GM19099 (cell line): Measurements from ENCODE around the gene ADD3.
A peak's percentile ranks its signal among the peaks of the same experiment; 100 is the strongest.

Experiments
- POLR2A ChIP-seq: IDR thresholded peaks from 3 replicates; pipeline ENCODE4 v1.6.1; 2011; ENCODE audit warnings: low read depth; ENCODE audit not compliant: insufficient read length; ENCODE audit errors: extremely low read depth

ADD3 gene, protein sequence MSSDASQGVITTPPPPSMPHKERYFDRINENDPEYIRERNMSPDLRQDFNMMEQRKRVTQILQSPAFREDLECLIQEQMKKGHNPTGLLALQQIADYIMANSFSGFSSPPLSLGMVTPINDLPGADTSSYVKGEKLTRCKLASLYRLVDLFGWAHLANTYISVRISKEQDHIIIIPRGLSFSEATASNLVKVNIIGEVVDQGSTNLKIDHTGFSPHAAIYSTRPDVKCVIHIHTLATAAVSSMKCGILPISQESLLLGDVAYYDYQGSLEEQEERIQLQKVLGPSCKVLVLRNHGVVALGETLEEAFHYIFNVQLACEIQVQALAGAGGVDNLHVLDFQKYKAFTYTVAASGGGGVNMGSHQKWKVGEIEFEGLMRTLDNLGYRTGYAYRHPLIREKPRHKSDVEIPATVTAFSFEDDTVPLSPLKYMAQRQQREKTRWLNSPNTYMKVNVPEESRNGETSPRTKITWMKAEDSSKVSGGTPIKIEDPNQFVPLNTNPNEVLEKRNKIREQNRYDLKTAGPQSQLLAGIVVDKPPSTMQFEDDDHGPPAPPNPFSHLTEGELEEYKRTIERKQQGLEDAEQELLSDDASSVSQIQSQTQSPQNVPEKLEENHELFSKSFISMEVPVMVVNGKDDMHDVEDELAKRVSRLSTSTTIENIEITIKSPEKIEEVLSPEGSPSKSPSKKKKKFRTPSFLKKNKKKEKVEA

DNA sequence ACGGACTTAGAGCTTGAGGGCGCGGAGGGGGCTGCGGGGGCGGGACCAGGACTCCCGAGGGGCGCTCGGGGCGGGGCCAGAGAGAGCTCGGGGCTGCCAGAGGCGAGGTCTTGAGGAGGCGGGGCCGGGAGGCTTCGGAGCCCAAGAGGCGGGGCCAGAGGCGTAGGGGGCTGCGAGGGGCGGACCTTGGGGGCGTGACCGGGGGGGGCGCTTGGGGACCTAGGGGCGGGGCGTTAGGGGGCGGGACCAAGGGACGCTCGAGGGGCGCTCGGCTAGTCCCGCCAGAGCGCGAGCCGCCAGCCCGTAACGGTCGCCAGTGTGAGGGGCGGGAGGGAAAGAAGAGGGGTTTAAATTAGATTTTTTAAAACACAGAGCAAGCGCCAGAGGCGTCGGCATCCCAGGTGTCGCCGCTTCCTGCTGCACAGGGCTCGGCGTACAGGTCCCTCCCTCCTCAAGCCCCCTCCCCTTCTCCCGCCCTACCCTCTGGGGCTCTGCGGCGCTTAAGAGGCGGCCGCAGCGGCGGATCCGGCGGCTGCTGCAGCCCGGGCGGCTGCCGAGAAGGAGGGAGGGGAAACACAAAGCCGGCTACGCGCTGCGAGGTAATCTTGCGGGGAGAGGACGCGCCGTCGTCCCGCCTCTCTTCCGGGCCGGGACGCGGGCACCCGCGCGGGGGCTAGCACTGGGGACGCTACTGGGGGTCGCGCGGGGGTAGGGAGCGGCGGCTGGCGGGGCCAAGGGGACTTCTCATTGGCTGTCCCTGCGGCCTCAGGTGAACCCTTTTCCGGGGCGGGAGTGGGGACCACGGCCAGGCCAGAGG, at the start of gene ADD3:
ADD3 (plus strand) TSS at position 284 of the 817 bp plus-strand sequence. CDS start 92,670 bp downstream, outside the sequence.
- TF ChIP-seq POLR2A, result peak; percentile 80

DNA sequence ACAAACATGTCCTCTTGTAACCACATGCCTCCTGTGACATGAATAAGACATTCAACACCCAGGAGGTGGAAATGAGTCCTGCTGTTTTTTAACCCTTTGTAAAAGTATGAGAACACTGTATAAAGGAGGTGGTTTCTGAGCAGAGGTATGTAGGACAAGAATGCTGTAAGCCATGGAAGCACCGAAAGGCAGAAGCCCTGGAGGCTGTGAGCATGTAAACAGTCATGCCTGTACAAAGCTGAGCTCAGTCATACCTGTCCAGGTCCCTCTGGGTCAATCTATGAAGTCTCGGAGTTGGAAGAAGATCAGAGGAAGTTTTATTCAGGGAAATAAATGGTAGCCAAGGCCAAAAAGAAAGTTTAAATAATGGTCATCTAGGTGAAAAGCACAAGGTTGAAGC, 49.7 kb upstream of the ADD3 start:
- no peak for TF ChIP-seq POLR2A

DNA sequence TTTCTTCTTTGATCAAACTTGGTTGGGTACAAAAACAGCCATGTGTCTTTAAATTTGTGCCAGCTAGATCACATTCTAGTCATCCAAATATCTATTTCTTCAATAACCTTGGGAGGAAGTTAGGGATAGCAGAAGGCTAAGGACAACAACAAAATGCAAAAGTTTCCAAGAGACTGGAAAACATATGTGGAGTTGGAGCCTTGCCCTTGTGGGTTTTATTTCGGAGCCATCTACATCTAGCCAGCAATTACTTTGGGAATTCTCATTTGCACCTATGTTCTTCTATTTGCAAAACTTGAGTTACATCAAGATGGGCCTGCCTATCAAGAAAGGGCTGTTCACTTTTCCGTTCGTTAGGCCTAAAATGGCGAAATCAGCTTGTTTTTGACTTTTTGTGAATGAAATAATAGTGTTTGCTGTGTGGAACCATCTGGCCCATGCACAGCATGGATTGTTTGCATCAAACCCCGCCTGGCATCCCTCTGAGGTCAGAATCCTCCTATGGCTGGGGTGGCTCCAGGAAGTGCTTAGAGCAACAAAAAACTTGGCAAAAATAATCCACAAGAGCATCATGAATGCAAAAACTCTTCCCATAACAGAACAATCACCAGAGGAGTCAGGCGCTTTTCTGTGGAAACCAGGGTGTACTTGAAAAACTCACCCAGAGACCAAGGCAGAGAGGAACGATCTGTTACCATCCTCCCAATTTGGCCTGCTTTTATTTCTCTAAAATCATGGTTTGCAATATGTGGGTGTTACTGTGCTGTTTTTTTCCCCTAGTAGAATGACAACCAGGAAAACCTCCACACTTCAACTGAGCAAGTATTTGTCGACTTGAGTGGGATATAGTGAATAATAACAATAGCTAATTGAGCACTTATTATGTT, 48.3 kb upstream of the ADD3 start:
- TF ChIP-seq POLR2A, result no peak

DNA sequence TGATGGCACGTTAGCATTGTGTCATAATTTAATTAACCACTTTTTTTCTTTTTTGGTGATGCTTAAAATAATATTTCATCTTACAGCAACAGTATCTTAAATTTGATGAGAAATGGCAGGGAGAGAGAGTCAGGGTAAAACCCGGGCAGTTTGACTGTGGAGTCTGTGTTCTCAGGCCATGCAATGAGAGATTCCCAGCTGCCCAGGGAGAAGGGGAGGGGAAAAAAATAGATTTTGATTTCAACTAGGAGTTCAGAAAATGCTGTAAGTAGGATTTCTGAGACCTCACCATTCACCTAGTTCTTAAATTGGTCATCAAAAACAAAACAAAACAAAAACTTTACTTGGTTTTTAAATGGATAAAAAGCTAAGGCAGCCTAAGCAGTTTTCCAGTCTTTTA, 47.1 kb upstream of the ADD3 start:
- no peak for TF ChIP-seq POLR2A

DNA sequence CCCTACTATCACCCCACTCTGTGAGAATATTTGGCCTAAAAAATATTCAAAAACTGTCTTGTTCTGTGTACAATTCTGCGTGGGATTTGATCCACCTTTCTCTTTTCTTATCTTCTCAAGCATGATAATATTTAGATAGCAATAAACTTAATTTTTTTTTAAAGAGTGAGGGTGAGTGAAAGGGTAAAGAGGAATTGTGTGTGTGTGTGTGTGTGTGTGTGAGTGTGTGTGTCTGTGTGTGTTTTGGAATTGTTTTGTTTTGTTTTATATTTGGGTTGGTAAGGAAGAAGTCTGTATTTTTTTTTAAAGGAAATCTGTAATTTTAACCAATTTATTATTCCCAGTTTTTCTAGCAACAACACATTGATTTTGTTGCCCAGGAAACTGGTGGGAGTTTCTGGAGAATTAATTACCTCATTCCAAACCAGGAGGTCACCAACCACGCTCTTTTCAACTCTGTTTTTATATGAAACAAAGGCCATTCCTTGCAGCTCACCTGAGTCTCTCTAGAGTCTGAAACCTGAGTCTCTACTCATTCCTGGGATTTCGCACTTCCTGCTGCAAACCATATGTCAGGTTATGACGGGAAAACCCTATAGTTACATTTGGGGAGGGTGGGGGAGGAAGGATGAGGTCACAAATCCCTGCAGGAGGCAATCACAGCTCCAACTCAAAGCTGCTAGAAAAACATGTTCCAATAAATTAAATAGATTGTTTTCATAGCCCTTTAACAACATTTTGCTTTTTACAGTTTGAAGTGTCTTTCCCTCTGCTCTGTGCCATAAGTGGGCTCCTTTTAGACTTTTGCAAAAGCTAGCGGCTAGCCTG, 46.4 kb upstream of the ADD3 start:
- no peak for TF ChIP-seq POLR2A

DNA sequence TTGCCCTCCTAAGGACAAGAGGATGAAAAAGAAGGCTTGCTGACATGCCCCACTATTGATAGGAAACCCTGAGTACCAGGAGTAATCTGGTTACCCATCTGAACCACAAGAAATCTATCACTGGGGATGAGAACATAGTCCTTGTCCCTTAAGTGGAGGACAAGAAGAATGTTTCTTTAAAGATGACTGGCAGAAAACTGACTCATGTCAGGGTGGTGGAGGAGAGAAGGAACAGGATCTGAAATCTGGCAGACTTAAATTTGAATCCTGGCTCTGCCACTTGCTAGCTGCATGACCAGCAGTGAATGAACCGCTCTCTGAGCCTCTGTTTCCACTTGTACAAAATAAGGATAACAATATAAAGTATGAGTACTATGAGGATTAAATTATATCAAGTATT, 45.5 kb upstream of the ADD3 start:
- TF ChIP-seq POLR2A, result no peak

DNA sequence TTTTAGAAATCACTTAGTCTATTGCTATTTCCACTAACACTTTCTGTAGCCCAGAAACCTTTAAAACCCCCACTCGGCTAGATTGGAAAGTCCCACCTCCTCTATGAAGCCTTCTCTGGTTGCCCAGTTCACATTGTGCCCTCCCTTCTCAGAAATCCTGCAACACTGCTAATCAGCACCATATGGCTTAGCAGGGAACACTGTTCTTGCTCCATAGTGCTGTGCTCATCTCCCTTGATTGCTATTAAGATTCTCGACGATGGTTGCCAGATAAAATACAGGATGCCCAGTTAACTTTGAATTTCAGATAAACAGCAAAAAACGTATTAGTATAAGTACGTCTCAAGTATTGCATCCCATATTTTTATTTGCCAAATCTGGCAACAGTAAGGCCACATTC, 44.3 kb upstream of the ADD3 start:
- no peak for TF ChIP-seq POLR2A

DNA sequence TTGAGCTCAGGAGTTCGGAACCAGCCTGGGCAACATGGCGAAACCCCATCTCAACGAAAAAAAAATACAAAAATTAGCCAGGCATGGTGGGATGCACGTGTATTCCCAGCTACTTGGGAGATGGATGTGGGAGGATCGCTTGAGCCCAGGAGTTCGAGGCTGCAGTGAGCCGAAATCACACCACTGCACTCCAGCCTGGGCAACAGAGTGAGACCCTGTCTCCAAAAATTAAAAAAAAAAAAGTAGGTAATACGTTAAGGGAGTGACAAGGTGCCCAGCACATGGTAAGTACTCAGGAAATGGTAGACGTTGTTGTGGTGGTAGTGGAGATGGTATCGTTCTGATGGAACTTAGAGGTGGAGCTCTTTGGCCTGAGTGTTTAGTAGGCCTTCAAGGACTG, 43.5 kb upstream of the ADD3 start:
- no peak for TF ChIP-seq POLR2A

DNA sequence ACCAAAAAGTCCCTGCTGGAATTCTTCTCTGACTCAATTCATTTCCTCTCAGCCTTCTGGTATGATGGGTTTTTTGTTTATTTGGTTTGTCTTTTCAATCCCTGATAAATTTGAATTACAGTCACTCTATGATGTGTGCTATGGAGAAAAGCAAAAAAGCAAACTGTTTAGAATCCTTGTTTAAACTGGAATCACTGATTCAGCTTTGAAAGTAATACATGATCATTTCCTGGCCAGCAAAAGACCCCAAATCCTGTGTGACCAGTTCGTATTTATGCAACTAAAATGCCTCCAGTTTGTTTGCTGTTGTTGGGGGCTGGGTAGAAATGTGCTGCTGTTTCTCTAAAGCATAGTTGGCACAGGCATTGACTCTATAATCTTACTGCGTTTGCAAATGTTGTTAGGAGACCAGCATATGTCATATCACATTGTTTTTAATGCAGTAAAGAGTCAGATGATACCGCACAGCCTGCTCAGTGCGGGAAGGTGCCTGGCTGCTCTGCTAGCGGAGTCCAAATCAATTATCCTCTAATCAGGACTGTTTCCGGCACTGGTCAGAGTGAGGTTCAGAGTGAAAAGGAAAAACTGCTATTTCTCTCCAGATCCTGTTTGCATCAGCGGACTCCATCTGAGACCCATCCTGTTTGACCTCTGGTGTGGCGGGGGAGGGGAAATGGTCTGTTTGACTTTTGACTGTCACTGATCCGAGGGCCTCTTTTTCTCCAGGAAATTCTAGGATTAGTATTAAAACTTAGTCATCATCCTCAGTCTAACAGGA, 40.6 kb upstream of the ADD3 start:
- no peak for TF ChIP-seq POLR2A

DNA sequence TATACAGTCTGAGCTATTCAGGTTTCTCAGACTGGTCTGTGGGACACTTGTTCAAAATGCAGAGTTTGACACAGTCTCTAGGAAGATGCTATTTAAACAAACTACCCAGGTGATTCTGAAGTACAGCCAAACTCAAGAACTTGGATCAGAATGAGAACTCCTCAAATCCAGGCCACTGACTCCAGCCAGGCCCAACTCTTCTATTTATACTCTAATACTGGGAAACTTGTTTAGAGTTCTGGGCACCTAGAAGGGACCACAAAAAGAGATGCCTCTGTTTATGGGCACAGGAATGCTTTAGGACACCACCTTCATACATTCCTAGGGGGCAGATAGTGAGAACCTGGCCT, 40.1 kb upstream of the ADD3 start:
- TF ChIP-seq POLR2A, result no peak

DNA sequence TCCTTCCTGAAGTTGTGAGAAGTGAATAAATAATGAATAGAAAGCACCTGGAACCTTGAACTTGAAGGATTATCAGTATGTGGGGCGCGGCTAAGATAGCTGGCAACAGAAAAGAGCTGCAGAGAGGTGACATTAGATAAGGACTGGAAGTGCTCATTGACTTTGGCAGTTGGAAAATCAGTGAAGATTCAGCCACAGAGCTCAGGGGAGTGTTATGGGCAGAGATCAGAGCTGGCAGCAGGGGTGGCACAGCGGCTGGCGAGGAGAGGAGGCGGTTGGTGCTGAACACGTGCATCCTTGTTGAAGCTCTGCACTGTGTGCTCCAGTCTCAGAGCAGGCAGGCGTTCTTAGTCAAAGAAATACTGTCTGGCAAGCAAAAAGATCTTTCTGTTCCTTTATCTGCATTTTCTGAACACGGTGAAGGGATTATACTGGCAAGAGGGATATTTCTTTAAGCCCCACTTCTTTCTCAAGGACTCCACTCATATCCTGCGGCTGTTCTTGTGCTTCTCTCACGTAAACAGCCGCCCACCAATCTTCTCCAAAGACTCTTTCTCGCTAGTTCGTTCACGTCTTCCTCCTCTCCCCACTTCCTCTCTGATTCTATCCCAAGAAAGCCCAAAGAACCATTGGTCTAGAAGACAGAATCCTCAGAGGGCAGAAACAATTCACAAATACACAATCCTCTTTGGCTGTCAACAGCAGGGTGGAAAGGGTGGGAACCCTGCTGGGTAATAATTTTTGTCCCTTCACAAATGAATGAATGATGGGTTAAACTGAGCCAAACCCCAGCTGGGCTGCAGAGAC, 38.6 kb upstream of the ADD3 start:
- no peak for TF ChIP-seq POLR2A

DNA sequence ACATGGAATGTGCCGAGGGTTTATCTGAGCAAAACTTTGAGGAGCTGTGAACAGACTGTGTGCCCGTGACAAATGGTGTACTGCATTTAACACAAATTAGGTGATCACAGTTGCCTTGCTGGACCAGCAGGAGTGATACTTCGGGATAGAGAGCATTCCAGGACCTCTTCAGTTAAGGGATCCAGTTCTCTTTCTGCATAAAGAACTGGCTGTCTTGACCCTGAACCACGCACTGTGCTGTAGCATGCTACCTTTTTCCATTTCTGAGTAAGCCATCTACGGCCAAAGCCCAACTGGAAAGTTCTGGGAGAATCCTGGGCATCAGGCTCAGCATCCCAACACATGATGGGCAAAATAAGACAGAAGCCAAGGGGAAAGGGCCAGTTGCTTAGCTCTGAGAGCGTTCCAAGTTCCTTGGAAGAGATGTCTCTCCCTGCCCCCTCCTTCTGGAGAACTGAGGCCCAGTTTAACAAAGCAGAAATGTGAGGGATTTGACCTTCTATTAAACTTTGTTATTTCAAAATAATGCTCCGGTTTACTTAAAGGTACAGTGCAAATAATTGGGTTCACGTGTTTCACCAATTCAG, 37.9 kb upstream of the ADD3 start:
- TF ChIP-seq POLR2A, result no peak
